Measurements from ENCODE around the gene HMGA1.

Gene HMGA1

GRCh38 chr6:34284563-34285447 lies 48.1 kb downstream of the HMGA1 start:
- CTCF ChIA-PET: no interaction called here
- POLR2A ChIA-PET: no interaction called here
- peak; percentile 57 for DNase-seq (ENCODE audit: low read depth, low spot score)
- no peak for TF ChIP-seq CTCF (IDR thresholded peaks at IDR 0.05; ENCODE audit: insufficient read depth, low read length, missing control alignments)
- H3K4me3 ChIP-seq (ENCODE audit: low read depth, low read length): no peak overlapping the region

DNA sequence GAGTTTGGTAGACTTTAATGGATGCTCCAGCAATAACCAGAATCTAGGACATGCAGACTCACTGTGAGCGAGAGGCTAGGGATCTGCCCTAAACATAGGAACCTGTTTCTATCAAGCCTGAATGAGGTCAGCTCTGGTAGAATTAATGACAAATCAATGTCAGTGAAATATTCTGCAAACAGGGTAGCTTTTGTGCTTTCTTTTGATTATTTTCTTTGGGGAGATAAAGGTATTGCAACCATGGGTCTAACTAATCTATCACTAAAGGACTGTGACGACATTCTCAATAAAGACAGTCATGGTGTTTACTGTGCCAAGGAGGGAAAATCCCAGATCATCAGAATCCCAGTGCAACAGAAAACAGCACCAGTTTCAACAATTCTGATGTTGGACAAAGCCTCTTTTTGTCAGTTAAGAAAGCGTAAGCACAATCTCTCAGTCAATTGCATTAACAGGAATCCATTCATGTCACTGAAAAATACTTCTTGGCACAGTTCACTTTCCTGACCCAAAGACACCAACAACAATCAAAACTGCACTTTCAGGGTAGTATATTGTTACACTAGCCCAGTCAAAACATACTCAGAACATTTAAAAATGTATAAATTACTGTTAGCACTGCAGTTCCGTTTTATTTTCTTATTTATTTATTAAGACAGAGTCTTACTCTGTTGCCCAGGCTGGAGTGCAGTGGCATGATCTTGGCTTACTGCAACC lies 48.9 kb downstream of the HMGA1 start:
- no peak for DNase-seq (ENCODE audit: low read depth, low spot score)
- no peak overlapping the region for H3K4me3 ChIP-seq (ENCODE audit: low read depth, low read length)
- no peak for TF ChIP-seq CTCF (IDR thresholded peaks at IDR 0.05; ENCODE audit: insufficient read depth, low read length, missing control alignments)
- ChIA-PET CTCF (no interaction called here), POLR2A (no interaction called here)

DNA sequence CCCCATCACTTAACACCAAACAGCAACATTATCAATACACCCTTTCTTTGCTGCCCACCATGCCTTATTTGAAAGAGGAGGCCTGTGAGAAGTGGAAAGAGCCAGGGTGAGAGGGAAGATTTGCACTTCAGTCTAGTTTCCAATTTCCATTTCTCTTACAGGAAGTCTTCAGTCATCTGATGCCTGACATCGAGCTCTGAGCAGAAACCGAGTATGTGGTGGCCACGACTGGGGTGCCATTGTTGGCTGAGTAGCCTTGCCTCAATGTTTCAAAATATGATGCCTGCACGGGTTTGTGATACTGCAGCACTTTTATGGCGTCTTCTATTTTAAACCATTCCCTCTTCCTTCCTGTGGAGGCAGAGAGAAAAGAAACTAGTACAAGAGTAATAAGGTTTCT lies 51.9 kb downstream of the HMGA1 start:
- CTCF ChIA-PET: interaction anchor here (1.4 kb wide), 1 partner anchor 93 kb away, joined by 5 read pairs; no protein-coding TSS in a partner anchor
- no peak overlapping the region for H3K4me3 ChIP-seq (ENCODE audit: low read depth, low read length)

DNA sequence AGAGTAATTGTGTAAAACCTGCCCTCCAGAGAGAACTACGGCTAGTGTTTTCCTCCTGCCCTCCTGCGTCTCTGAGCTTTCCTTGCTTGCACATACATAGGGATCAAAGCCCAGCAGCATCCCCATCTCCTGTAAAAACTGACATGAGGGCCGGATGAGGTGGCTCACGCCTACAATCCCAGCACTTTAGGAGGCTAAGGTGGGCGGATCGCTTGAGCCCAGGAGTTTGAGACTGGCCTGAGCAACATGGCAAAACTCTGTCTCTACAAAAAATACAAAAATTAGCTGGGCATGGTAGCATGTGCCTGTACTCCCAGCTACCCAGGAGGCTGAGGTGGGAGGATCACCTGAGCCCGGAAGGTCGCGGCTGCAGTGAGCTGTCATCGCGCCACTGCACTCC lies 52.5 kb downstream of the HMGA1 start:
- no peak for TF ChIP-seq CTCF (IDR thresholded peaks at IDR 0.05; ENCODE audit: insufficient read depth, low read length, missing control alignments)
- DNase-seq (ENCODE audit: low read depth, low spot score): no peak
- no peak overlapping the region for H3K4me3 ChIP-seq (ENCODE audit: low read depth, low read length)
- CTCF ChIA-PET: interaction anchor here (1.4 kb wide), 1 partner anchor 93 kb away, joined by 5 read pairs; no protein-coding TSS in a partner anchor
- POLR2A ChIA-PET: no interaction called here

More for the DNA sequence above, 51.9 kb downstream of the HMGA1 start:
- TF ChIP-seq CTCF (IDR thresholded peaks at IDR 0.05; ENCODE audit: insufficient read depth, low read length, missing control alignments): no peak
- DNase-seq (ENCODE audit: low read depth, low spot score): no peak
- POLR2A ChIA-PET: no interaction called here

- ChIA-PET POLR2A (no interaction called here), CTCF (interaction anchor here (1.0 to 3.6 kb wide), 3 partner anchors 15 to 97 kb away, joined by 3 to 8 read pairs (median 3); partner anchors contain the start of gene SMIM29)
- H3K4me3 ChIP-seq (ENCODE audit: low read depth, low read length): no peak overlapping the region
- no peak for TF ChIP-seq CTCF (IDR thresholded peaks at IDR 0.05; ENCODE audit: insufficient read depth, low read length, missing control alignments)
- DNase-seq (ENCODE audit: low read depth, low spot score): no peak
Observed at GRCh38 chr6:34292954-34293353, 56.3 kb downstream of the HMGA1 start.

DNA sequence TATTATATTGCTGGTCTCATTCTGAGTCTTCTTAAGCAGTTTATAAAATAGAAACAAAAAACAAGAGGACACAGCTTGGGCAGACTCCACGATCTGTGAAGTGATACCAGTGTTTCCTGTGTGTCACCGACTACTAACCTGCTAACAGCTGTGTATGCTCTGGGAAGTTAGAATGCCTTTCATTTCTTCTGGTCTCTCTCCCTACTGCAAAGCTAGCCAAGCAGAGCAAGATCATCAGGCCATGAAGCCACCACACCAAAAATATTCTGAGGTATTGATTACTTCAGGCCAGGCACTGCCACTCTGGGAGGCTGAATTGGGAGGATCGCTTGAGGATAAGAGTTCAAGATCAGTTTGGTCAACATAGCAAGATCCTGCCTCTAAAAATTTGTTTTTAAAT lies 59.0 kb downstream of the HMGA1 start:
- ChIA-PET POLR2A (interaction anchor here (0.7 kb wide), 1 partner anchor 24 kb away, joined by 3 read pairs; no protein-coding TSS in a partner anchor), CTCF (interaction anchor here (1.4 kb wide), 1 partner anchor 46 kb away, joined by 5 read pairs; no protein-coding TSS in a partner anchor)
- TF ChIP-seq CTCF (IDR thresholded peaks at IDR 0.05; ENCODE audit: insufficient read depth, low read length, missing control alignments): no peak
- DNase-seq (ENCODE audit: low read depth, low spot score): no peak
- H3K4me3 ChIP-seq (ENCODE audit: low read depth, low read length): no peak overlapping the region

Data from AG04449 (cell line).